GM19463 (cell line): ENCODE results near the gene PRKAR1A.
"Not testable (repeated sequence)": the region's sequence is repeated elsewhere in the genome, so short reads cannot be mapped to it uniquely, and the experiment has no call there.

ENCODE experiments used
- ATAC-seq: cut with Tn5 transposase; IDR thresholded peaks from one replicate; pipeline ENCODE4 v1.9.1; 2021; ENCODE audit warnings: mild to moderate bottlenecking, moderate library complexity; ENCODE audit not compliant: unreplicated experiment

Gene PRKAR1A

DNA sequence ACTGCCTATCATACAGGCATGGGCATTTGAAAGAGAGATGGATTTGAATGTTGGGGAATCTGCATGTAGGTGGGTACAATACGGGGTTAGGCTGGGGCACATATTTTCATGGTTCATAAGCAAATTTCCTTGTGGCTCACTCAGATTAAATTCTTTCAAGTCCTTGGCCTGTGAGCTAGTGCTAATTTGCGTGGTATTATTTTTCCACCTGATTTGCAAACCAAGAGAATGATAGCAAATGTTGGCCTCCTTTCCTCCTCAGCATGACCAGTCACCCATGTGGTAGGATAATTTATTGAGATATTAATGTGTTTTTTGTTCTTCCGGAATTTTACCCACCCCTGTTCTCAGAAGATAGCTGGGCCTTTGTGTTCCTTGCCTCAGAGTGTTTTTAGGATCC lies 66.0 kb downstream of the PRKAR1A start:
- no peak for ATAC-seq

DNA sequence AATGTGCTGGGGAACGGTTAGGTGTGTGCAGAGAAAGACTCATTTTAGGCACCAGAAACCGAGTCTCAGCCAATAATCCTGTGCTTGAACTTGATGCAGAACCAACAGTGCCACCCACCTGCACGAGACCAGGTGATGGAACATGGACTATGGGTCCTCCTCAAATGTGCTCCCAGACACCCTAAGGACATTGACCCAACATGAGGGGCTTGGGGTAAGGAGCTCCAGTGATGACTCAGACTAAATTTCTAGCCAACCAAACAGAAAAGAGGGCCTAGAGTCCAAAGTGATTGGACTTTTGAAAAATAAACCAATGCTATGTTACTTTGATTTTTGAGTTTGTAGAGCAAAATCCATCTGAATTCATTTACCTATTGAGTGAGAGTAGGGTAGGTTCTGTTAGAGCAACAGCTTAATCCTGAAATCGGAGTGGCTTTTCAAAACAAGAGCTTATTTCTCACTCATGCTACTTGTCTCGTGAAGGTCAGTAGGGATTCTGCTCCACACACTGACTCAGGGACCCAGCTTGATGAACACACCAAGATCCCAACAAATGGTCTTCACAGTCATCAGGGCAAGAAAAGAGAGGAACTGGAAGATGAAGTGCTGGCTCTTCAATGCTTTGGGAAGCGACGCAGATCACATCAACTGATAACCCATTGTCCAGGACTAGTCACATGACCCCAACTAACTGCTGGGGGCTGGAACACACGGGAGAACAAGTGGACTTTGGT lies 67.1 kb downstream of the PRKAR1A start:
- ATAC-seq: no peak

DNA sequence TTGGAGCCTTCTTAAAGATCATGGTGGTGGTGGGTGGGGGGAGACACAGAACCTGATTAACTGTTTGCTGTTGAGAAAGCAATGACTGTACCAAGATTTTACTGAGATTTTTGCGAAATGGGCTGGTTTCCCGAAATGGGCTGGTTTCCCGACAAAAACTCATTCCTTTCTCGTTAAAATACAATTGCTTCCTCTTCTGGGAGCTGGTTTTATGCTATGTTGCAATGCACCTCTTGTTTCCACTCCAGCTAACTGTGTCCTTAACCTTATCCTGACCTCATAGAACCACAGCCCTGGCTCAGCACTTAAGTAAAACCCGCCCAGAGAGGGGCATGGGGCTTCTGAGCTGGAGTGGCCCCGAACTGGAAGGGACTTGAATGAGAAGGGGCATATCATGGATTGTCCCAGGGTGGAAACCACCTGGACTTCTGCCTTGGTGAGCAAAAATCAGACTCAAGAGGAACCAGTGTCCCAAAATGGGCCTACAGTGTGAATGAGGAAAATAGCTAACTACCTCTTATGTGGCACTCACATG lies 68.1 kb downstream of the PRKAR1A start:
- no peak for ATAC-seq

DNA sequence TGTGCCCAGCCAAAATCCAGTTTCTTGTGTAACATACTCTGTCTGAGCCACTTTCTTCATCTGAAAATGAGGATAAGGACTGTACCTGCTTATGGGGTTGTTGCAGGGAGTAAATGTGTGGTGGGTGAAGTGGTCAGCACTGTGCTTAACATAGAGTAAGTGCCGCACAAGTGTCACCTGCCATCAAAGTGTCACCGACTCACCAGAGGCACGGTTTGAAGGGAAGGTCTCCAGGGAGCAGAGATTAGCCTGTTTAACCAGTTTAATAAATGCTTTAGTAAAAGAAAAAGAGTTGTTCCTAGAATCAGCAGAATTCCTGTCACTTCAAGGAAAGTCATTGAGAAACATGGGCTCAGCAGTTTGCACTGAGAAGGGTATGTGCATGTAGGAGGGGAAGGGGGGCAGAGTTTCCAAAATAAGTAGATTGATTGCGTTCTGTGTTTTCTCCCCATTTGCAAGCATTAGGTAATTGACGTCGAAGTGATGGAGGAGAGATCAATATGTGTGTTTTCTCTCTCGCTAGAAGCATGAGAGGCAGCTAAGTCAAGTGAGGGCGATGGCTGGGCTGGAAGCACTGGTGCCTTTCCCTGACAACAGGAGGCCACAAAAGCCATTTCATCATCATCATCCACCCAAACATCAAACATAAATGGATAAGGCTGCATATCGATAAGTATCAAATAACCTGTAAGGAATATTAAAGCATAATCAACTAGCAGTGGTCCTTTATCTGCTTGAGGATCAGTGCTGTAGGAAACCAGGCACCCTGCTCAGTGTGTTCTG lies 69.8 kb downstream of the PRKAR1A start:
- no peak for ATAC-seq

DNA sequence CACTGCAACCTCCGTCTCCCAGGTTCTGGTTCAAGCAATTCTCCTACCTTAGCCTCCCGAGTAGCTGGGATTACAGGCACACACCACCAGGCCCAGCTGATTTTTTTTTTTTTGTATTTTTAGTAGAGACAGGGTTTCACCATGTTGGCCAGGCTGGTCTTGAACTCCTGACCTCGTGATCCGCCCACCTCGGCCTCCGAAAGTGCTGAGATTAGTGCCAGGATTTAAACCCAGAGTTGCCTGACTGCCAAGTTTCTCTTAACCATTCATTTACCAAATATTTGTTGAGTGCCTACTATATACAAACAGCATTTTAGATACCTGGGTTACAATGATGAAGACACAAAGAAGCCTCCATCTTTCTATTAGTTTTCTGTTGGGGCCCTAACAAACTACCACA lies 70.6 kb downstream of the PRKAR1A start:
- not testable (repeated sequence) for ATAC-seq

DNA sequence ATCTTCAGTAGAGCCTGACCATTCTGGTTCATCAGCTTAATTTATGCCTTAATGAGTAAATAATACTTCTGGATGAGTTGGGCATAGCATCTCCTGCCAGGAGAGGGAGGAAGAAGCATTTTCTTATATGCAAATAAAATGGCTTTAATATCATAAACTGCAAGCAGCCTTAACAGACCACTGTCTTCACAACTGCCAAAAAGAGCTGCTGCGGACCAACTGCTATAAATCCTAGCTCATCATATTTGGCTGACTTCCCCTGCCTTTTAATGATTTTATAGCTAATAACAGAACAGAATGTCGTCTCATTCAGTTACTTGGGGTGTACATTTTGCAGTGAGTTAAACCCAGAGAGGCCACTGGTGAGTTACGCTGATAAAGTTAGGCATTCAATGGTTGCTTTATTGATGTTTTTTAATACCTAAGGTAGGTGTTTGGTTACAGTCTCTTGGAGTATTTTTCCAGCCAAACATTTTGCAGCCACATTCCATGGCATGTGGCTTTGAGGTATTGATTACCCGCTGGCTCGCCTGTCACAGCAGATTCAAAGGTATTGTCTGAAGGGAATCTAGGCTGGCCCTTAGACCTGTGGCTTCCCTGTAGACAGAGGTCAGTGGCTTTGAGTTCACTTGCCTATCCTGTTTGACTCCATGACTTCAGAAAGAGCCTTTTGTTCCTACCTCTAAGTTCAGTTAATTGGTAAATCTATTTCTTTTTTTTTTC lies 72.5 kb downstream of the PRKAR1A start:
- ATAC-seq: no peak

DNA sequence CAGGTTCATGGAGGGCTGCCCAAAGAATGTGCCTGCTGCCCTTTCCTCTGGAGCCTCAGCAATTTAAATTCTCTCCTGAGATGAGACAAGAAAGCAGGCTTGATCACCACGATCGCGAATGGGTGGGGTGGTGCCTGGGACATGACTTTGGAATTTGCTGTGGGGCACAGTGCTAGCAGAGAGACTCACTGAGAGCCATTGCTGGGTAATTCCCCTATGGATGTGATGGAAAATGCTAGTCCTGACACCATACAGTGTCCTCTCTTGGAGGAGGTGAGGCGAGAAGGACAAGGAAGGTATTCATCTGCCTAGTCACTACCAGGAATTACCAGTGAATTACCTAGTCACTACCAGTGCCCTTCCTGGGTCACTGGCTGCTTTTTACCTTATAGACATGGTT lies 73.4 kb downstream of the PRKAR1A start:
- no peak for ATAC-seq

DNA sequence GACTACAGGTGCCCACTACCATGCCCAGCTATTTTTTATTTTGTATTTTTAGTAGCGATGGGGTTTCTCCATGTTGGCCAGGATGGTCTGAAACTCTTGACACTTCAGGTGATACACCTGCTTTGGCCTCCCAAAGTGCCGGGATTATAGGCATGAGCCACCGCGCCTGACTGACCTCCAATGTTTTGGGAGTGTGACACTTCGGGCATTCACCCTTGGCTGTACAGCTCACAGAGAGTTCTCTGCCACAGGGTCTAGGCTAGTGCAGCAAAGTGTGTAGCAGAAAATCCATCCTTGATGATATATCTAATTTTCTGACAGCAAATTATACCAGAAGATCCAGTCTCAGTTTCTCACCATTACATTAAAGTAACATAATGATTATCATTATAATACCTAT lies 74.8 kb downstream of the PRKAR1A start:
- no peak for ATAC-seq

DNA sequence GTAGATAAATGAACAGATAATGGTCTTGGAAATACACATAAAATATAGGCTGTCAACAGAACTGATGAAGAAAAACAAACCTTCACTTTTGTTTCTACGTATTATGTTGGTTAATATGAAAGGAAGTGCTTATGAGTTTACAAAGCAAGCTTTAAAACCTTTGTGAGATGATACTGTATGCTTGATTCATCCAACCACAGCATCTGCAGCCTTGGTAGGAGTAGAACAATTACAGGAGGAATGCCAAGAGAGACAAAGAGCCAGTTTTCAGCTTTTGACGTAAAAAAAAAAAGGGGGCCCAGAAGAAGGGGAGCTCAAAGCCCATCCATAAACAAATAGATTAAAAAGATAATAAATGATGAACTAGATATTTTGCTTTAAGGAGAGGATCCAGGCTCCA lies 75.6 kb downstream of the PRKAR1A start:
- no peak for ATAC-seq

DNA sequence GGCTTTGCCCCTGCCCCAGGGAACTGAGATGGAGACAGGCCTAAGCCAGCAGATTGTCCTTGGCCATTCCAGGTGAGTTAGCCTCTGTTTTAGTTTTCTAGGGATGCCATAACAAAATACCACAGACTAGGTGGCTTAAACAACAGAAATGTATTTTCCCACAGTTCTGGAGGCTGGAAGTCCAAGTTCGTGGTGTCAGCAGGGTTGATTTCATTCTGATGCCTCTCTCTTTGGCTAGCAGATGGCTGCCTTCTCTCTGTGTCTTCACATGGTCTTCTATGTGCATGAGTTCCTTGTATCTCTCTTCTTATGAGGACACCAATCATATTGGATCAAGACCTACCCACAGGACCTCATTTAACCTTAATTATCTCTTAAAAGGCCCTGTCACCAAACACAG lies 76.1 kb downstream of the PRKAR1A start:
- no peak for ATAC-seq

DNA sequence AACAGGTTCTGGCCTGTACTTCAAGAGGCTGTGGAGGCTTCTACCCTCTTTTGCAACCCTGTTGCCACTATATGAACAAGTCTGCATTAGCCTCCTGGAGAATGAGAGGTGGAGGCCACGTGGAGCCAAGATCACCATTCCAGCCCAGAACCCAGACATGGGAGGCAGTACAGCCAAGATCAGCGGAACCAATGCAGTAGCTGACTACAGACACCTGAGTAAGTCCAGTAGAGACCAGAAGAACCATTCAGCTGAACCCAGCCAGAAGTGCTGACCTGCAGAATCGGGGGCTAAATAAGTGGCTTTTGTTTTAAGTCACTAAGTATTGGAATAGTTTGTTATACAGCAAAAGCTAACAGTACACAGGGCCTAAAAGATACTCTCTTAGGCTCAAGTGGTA lies 76.9 kb downstream of the PRKAR1A start:
- ATAC-seq: no peak

DNA sequence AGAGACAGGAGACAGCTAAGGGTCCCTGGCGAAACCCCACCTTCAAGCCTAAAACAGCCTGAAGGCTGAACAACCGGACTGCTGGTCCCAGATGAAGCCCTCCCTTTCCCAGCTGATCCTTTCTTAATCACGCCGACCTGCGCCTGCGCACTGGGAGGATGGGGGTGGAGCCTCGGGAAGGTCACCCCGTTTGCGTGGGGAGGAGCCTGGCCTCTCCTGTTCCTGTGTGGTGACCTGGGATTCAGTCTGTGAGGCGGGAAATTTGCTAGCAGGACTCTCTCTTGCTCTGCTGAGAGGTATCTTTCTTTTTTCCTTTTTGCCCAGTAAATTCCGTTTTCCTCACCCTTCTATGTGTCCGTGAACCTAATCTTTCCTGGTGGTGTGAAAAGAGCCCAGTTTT lies 79.4 kb downstream of the PRKAR1A start:
- ATAC-seq: no peak

DNA sequence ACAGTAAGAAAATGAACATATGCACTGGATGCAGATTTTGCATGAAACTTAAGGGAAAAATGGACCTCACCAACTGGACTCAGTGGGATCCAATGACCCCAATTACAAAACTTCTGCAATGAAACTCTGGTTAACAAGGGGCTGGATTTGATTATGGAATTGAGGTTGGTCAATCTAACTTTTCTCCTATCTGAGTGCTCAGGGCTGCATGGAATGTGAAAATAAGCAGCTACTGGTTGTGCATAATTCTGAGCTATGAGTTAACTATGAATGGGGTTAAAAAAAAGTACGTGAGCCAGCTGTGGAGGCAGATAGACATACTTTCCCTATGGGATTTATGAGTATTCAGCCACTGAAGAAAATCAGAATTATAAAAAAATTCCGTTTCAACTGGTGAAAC lies 79.8 kb downstream of the PRKAR1A start:
- ATAC-seq: no peak

DNA sequence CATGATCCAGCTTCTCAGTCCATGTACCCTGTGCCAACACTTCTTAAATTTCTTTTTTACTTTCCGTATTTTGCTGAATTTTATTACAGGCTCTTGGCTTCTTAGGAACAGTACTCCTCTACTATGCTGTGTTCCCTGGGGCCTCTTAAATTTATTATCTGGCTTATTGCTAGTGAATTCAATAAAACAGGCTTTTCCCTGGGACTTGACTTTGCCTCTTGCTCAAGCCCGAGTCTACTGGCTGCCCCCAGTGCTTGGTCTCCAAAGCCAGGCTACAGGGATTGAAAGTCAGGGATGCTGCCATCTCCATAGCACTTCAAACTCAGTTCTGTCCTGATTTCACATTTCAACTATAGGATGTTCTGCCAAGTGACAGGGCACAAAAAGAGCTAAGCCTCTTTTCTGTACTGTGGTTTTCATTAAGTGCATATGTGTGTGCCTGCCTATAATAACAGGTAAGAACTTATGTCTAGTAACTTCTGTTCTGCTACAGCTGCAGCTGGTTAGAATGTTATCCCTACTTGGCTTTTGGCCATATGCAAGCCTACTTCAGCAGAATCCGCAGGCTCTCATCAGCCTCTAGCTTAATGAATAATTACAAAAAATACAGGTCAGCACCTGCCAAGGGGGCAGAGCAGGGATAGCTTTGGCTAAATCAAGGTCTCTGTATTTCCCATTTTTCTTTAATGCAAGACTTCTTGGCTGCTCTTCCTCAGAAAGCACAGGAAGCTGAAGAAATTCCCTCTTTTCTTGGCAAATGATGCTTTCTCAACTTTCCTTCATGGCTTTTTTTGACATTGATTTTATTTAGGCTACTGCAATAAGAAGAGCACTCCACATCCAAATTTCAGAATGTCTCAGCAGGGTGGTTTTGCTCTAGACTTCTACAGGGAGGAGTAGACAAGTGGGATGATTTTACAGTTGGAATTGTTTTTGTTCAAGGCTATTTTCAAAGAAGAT lies 80.7 kb downstream of the PRKAR1A start:
- ATAC-seq: no peak

DNA sequence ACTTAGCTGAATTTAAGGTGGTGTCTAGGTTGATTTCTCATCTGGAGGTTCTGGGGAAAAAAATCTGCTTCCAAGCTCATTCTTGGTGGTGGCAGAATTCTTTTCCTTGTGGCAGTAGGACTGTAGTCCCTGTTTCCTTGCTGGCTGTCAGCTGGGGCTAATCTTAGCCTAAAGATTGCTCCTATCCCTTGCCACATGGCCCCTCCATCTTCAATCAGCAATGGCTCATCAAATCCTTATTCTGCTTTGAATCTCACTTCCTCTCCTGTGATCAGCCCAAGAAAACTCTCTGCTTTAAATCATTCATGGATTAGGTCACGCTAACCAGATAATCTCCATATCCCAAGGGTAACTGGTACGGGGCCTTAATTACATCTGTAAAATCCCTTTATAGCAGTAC lies 82.3 kb downstream of the PRKAR1A start:
- ATAC-seq: no peak

DNA sequence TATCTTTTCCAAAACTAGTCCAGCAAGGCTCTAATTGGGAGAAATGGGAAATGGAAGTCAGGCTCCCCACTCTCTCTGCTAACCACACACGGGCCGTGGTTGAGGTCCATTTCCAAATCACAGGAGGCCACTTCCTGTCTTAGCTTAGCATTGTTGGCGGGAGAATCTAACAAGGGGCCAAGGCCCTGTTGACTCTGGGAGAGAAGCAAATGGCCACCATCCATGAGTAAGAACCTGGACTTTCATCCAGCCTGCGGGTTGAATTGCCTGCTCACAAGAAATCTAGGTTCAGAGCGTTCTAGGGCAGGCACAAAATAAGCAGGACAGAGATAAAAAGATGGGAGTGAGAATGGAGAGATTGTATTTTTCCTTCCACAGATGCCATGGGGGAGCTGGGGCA lies 83.3 kb downstream of the PRKAR1A start:
- no peak for ATAC-seq

DNA sequence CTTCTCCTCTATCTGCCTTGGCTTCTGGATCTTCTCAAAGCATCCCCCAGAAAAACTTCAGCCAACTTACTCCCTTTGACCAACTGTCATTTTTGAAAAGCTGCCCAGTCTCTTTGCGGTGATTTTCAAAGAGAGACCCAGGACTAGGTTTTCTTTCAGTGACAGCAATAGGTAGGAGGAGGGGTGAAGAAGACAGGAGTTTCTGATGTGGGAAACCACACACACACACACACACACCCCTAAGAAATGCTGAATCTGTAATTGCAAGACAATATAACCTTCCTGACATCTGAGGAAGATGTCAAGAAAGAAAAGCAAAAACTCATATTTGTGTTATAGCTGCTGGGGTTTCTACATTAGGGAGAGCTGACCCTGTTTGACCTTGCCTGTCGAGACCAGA lies 83.8 kb downstream of the PRKAR1A start:
- no peak for ATAC-seq

DNA sequence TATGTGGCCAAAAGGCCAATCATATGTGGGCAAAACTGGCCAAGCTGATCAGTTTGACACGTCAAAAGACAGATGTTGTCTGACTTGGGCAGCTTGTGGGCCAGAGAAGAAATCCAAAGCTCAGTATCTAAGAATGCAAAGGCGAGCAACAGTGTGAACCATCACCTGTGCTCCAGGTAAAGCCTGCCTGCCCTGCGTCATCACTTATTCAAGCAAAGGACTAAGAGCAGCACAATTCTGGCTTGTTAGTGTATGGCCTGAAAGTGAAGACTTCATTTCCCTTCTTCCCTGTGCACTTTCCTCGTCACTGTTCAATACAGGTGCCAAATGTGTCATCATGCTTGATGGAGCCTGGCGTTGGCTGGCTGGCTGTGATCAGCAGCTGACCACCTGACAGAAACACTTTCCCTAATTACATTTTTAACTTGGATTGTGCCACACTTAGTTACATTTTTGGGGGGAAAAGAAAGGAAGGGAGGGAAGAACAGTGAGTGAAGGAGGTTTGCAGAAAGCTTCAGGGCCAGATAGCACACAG lies 84.2 kb downstream of the PRKAR1A start:
- ATAC-seq: no peak

DNA sequence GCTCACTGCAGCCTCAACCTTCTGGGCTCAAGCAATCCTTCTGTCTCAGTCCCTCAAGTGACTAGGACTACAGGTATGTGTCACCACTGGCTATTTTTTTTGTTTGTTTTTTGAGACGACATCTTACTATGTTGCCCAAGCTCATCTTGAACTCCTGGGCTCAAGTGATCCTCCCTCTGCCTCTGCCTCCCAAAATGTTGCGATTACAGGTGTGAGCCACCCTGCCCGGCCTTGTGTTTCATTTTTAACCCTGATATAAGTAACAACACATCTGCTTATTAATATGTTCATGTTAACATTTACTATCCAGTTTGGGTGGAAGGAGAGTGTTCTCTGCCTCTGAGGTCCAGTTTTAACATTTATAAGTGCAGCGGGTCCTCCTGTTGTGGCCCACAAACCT lies 85.8 kb downstream of the PRKAR1A start:
- ATAC-seq: no peak

DNA sequence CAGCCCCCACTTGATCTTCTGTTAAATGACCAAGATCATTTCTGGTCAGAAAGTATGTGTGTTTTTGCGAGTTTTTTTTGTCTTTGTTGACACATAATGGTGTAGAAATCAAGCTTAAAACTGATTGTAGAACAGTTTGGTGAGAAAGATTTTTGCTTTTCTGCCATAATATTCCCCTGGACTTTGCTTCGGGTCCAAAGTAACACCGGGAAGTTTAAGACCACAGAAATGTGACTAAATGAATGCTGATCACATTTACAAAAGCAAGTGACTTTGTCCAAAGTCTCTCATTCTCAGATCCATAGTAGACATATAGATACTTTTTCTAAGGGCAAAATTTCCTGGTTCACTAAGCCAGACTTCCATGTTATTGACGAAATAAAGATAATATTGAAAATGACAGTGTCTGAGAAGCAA lies 86.3 kb downstream of the PRKAR1A start:
- ATAC-seq: no peak
